Stimulated activated CD4-positive, alpha-beta T cell treated with anti-CD3 and anti-CD28 coated beads, Interleukin-12 subunit alpha, Interleukin-12 subunit beta, amount 100 ng/mL, for 24 hours (primary cell): ENCODE measurements around the gene C2orf68.
A peak's percentile ranks its signal among the peaks of the same experiment; 100 is the strongest.
"Not testable (repeated sequence)": the region's sequence is repeated elsewhere in the genome, so short reads cannot be mapped to it uniquely, and the experiment has no call there.

ENCODE experiments used
- DNase-seq, 2 experiments: peaks; one replicate each; pipeline ENCODE4 v3.0.0-alpha.2; 2020; ENCODE audit warnings: low read depth in 2 of 2

Gene C2orf68

GRCh38 chr2:85599468-85600234, 12.2 kb downstream of the C2orf68 start:
- DNase-seq, result no peak

- DNase-seq, result no peak
These were observed 13.1 kb downstream of the C2orf68 start for GRCh38 chr2:85598594-85599340.

GRCh38 chr2:85597241-85597640, 14.6 kb downstream of the C2orf68 start:
- no peak for DNase-seq

GRCh38 chr2:85596486-85597143, 15.3 kb downstream of the C2orf68 start:
- no peak for DNase-seq

- DNase-seq, result no peak
These were observed 15.9 kb downstream of the C2orf68 start for GRCh38 chr2:85596026-85596333.

GRCh38 chr2:85595301-85596025, 16.4 kb downstream of the C2orf68 start, which contains the start of gene RNF181:
TSS of gene RNF181 (plus strand) at chr2:85595745. CDS start at chr2:85595764, 19 bp downstream.
- DNase-seq, result peak; percentile 81 to 85

- no peak for DNase-seq
These were observed 17.1 kb downstream of the C2orf68 start for GRCh38 chr2:85594715-85595300.

GRCh38 chr2:85593023-85593422, 18.8 kb downstream of the C2orf68 start:
- DNase-seq, result no peak

GRCh38 chr2:85592299-85592698, 19.6 kb downstream of the C2orf68 start:
- DNase-seq, result not testable (repeated sequence)

- no peak for DNase-seq
These were observed 20.3 kb downstream of the C2orf68 start for GRCh38 chr2:85591563-85591962.

GRCh38 chr2:85590950-85591349, 20.9 kb downstream of the C2orf68 start:
- no peak for DNase-seq

- DNase-seq, result no peak
These were observed 21.7 kb downstream of the C2orf68 start for GRCh38 chr2:85589982-85590791.

- DNase-seq, result no peak
These were observed 22.7 kb downstream of the C2orf68 start for GRCh38 chr2:85589181-85589580.

- DNase-seq, result no peak
These were observed 23.2 kb downstream of the C2orf68 start for GRCh38 chr2:85588645-85589044.

- DNase-seq, result no peak
These were observed 23.6 kb downstream of the C2orf68 start for GRCh38 chr2:85588236-85588635.

GRCh38 chr2:85585781-85586105, 26.1 kb downstream of the C2orf68 start:
- DNase-seq, result no peak

- DNase-seq, result no peak
These were observed 26.7 kb downstream of the C2orf68 start for GRCh38 chr2:85584857-85585780.

GRCh38 chr2:85584354-85584856, 27.5 kb downstream of the C2orf68 start, which contains the start of gene VAMP5:
TSS of gene VAMP5 (plus strand) at chr2:85584431. CDS start at chr2:85584491, 60 bp downstream.
- DNase-seq, result no peak

- DNase-seq, result no peak
These were observed 28.1 kb downstream of the C2orf68 start for GRCh38 chr2:85583667-85584353.
